HG02610 (cell line): Measurements from ENCODE around the gene PSMD8.
"Not testable (repeated sequence)": the region's sequence is repeated elsewhere in the genome, so short reads cannot be mapped to it uniquely, and the experiment has no call there.

Source experiments
- ATAC-seq: cut with Tn5 transposase; IDR thresholded peaks from one replicate; pipeline ENCODE4 v1.9.1; 2021; ENCODE audit warnings: mild to moderate bottlenecking, moderate library complexity; ENCODE audit not compliant: unreplicated experiment

Gene PSMD8

DNA sequence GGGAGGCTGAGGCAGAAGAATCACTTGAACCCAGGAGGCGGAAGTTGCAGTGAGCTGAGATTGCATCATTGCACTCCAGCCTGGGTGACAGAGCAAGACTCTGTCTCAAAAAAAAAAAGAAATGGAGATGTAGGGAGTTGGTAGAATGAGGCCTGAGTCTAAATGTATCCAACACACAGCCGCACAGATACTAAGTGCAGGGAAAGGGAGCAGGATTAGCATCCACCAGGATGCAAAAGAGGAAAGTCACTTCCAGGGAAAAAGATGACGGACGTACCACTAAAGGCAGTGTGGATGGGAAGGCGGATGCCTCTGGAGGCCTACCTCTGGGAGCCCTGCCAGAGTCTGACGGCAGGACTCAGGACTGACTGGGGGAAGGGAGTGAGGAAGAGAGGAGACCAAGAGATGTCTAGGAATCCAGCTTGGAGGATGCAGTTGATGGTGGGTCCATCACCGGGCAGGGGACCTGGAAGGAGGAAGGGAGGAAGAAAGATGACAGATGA lies 35.3 kb downstream of the PSMD8 start:
- no peak for ATAC-seq

DNA sequence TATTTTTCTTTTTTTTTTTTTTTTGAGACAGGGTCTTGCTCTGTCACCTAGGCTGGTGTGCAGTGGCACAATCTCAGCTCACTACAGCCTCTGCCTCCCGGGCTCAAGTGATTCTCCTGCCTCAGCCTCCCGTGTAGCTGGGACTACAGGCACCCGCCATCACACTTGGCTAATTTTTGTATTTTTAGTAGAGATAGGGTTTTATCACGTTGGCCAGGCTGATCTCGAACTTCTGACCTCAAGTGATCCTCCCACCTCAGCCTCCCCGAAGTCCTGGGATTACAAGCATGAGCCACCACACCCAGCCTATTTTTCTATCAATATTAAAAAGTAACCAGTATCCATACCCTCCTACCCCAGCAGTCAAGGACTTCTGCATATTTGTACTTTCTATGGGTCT lies 36.0 kb downstream of the PSMD8 start:
- ATAC-seq: not testable (repeated sequence)

GRCh38 chr19:38411041-38411712 lies 36.8 kb downstream of the PSMD8 start:
- ATAC-seq: no peak

DNA sequence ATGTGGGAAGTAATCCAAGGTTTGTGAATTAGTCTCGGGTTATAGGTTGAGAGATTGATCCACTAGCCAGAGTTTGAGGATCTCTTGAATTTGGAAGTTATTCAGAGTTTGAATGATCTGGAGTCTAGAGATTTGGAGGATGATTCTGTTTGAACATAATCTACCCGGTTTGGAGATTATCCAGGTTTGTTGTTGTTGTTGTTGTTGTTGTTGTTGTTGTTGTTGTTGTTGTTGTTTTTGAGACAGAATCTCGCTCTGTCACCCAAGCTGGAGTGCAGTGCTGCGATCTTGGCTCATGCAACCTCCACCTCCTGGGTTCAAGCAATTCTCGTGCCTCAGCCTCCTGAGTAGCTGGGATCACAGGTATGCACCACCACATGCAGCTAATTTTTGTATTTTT lies 37.5 kb downstream of the PSMD8 start:
- ATAC-seq: not testable (repeated sequence)

GRCh38 chr19:38412491-38412890 lies 38.1 kb downstream of the PSMD8 start:
- no peak for ATAC-seq

- no peak for ATAC-seq
These were observed 38.6 kb downstream of the PSMD8 start for GRCh38 chr19:38412961-38413360.

DNA sequence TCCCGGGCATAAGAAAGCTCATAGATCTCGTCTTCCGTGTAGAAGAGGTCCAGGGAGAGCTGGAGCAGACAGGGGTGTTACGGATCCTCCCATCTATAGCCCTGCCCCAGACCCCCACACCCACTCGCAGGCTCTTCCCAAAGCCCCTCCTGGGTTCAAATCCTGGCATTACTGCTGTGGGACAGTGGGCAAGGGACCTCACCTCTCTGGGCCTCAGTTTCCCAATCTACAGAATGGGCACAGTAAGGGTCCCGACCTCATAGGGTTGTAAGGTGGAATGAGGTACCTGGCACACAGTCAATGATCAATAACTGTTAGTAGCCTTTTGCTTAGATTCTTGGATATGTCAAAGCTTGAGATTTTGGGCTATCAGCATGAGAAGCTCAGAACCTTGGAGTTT lies 39.0 kb downstream of the PSMD8 start:
- no peak for ATAC-seq

DNA sequence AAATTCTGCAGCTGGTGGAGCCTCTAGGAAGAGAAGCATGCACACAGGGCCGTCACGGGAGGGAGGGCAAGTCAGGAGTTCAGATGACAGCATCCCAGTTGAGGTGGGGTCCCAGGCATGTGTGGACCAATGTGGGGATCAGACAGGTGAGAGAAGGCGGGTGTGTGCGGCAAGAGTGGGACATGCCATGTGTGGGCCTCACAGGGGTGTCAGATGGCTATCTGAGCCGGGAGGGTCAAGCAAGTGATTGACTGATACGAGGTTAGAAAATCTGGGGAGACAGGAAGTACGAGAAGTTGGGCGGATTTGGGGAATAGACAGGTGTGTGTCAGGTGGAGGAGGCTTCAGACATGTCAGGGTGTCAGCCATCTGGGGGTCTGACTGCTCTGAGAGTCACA lies 42.8 kb downstream of the PSMD8 start:
- ATAC-seq: no peak

GRCh38 chr19:38417544-38418506 lies 43.5 kb downstream of the PSMD8 start:
- ATAC-seq: no peak

- ATAC-seq: no peak
These were observed 46.6 kb downstream of the PSMD8 start for GRCh38 chr19:38420935-38421334.

DNA sequence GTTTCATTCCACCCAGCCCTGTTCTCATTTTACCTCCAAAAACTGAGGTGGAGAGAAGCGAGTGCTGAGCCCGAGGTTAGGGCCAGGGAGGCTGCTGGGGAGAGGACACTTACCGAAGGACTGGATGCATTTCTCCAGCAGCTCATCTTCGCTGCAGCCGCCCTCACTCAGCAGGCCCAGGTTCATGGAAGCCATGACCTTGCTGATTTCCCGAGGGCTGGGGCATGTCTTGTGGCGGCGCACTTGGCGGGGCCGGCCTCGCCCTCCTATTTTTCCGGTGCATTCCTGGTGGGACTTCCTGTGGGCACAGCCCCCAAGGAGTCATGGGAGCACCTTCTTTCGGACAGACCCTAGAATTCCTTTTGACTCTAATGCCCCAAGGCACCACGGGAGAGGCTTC lies 47.5 kb downstream of the PSMD8 start:
- no peak for ATAC-seq

DNA sequence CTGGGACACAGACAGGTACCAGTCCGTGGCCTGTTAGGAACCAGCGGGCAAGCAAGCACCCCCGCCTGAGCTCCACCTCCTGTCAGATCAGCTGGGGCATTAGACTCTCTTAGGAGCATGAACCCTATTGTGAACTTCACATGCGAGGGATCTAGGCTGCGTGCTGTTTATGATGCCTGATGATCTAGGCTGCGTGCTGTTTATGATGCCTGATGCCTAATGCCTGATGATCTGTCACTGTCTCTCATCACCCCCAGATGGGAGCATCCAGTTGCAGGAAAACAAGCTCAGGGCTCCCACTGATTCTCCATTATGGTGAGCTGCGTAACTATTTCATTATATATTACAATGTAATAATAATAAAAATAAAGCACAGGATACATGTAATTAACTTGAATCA lies 48.1 kb downstream of the PSMD8 start:
- no peak for ATAC-seq

GRCh38 chr19:38424272-38424671 lies 49.9 kb downstream of the PSMD8 start:
- no peak for ATAC-seq

GRCh38 chr19:38425222-38425809 lies 50.9 kb downstream of the PSMD8 start:
- ATAC-seq: no peak

- no peak for ATAC-seq
These were observed 51.6 kb downstream of the PSMD8 start, which contains the start of gene RASGRP4 for GRCh38 chr19:38425810-38426466. RASGRP4 (minus strand) TSS chr19:38426219; CDS start chr19:38426091, 128 bp downstream.

- not testable (repeated sequence) for ATAC-seq
These were observed 52.8 kb downstream of the PSMD8 start for GRCh38 chr19:38427035-38427677.

- no peak for ATAC-seq
These were observed 54.9 kb downstream of the PSMD8 start for GRCh38 chr19:38429055-38429810.

DNA sequence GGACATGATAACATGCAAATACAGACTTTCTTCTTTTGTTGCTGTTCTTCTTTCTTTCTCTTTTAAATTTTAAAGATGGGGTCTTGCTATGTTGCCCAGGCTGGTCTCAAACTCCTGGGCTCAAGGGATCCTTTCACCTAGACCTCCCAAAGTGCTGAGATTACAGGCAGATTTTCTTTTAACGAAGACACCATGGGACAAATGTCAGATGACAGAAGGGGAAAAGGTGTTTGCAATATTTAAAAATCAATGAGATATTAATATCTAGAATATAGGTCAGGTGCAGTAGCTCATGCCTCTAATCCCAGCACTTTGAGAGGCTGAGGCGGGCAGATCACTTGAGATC lies 55.4 kb downstream of the PSMD8 start:
- ATAC-seq: no peak

- no peak for ATAC-seq
These were observed 56.6 kb downstream of the PSMD8 start for GRCh38 chr19:38430931-38431330.

DNA sequence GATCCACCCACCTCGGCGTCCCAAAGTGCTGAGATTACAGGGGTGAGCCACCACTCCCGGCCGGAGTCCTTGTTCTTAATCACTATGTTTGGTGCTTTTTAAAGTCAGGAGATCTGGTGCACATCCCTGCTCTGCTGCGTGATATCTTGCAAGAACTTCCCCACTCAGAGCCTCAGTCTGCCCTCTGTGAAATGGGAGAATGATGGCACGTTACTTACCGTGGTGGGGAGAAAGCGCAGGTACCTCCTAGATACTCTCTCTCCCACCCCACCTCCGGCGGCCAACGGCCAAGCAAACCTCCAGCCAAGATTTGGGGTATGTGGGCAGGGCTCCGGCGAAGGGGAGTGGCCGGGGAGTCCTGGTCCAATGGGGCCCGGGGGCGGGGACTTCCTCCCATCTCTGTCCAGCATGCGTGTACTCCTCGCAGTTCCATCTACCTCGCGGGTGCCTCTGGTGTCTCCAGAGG lies 58.9 kb downstream of the PSMD8 start, which contains the start of gene RYR1:
TSS of gene RYR1 (plus strand) at position 424 of the 466 bp plus-strand sequence. CDS start 139 bp downstream, outside the sequence.
- no peak for ATAC-seq
